SK-N-SH (cell line): ENCODE results near the gene MMP28. TPM values are rescaled to one million over a fixed set of nuclear protein-coding genes. Genes with fewer than 3 reads are reported as not detected.
A peak's percentile ranks its signal among the peaks of the same experiment; 100 is the strongest.

Experiments used
- CTCF ChIA-PET: fragments of 300-600, 350-600 bp; formaldehyde crosslinking; extraction: SDS; loops from one replicate; lab custom pipeline; 2021; lab: Yijun Ruan, JAX
- POLR2A ChIA-PET: fragments of 350-600 bp; sonication (Branson Sonifier 250); formaldehyde crosslinking; extraction: SDS; loops from one replicate; lab custom pipeline; 2020; ENCODE audit warnings: antibody characterized with exemption, inconsistent platforms; lab: Yijun Ruan, JAX
- DNase-seq: peaks from one replicate; pipeline ENCODE4 v3.0.0; 2012
- H2AFZ ChIP-seq: fragments of 200-600 bp; sonication (generic); 2 replicates; pipeline ENCODE4 v1.8.1; 2016; ENCODE audit warnings: antibody characterized with exemption, mild to moderate bottlenecking, low read depth
- H3F3A ChIP-seq: fragments of 200-600 bp; sonication (generic); replicated peaks from 2 replicates; pipeline ENCODE3; 2016; ENCODE audit warnings: antibody characterized with exemption, mild to moderate bottlenecking; ENCODE audit not compliant: insufficient read depth
- H3K27ac ChIP-seq, 2 experiments: fragments of 200-500 bp in 1 of 2; fragments of 200-600 bp in 1 of 2; sonication (Bioruptor generic) in 1 of 2; sonication (generic), shearing (Covaris generic) in 1 of 2; 2 replicates each; pipeline versions ENCODE4 v1.5.1 to v1.6.1; 2014 to 2016; ENCODE audit warnings: low read depth in 2 of 2, inconsistent platforms in 1 of 2, low read length in 1 of 2, mild to moderate bottlenecking in 1 of 2, mixed read lengths in 1 of 2
- H3K27me3 ChIP-seq: fragments of 200-600 bp; sonication (generic), shearing (Covaris generic); 2 replicates; pipeline ENCODE4 v1.6.1; 2016; ENCODE audit warnings: mixed run types; ENCODE audit not compliant: insufficient read depth
- H3K36me3 ChIP-seq, 2 experiments: fragments of 200-500 bp in 1 of 2; fragments of 200-600 bp in 1 of 2; sonication (Bioruptor generic) in 1 of 2; sonication (generic) in 1 of 2; replicated peaks in 1 of 2; 2 replicates each; pipeline versions ENCODE3 to v1.5.1; 2014 to 2016; ENCODE audit warnings: low read length in 1 of 2, mild to moderate bottlenecking in 1 of 2; ENCODE audit not compliant: insufficient read depth in 2 of 2, control insufficient read depth in 1 of 2
- H3K4me1 ChIP-seq, 2 experiments: fragments of 200-500 bp in 1 of 2; fragments of 200-600 bp in 1 of 2; sonication (Bioruptor generic) in 1 of 2; sonication (generic), shearing (Covaris generic) in 1 of 2; 2 replicates each; pipeline versions ENCODE4 v1.5.1 to v1.6.1; 2014 to 2016; ENCODE audit warnings: low read depth in 1 of 2, low read length in 1 of 2, mixed run types in 1 of 2; ENCODE audit not compliant: insufficient read depth in 2 of 2, control insufficient read depth in 1 of 2
- H3K4me2 ChIP-seq: fragments of 200-600 bp; sonication (generic), shearing (Covaris generic); 2 replicates; pipeline ENCODE4 v1.6.1; 2017; ENCODE audit warnings: mixed run types
- H3K4me3 ChIP-seq, 2 experiments: fragments of 200-500 bp in 1 of 2; fragments of 200-600 bp in 1 of 2; sonication (Bioruptor generic) in 1 of 2; sonication (generic), shearing (Covaris generic) in 1 of 2; 2 replicates each; pipeline versions ENCODE4 v1.5.1 to v1.8.1; 2014 to 2016; ENCODE audit warnings: low read depth in 2 of 2, inconsistent platforms in 1 of 2, low read length in 1 of 2, mild to moderate bottlenecking in 1 of 2, mixed read lengths in 1 of 2, moderate library complexity in 1 of 2
- H3K79me2 ChIP-seq: fragments of 200-600 bp; sonication (generic); 2 replicates; pipeline ENCODE4 v1.8.1; 2017; ENCODE audit warnings: mild to moderate bottlenecking; ENCODE audit not compliant: insufficient read depth
- H3K9ac ChIP-seq: fragments of 200-600 bp; sonication (generic); 2 replicates; pipeline ENCODE4 v1.6.1; 2017; ENCODE audit warnings: mixed run types
- H3K9me2 ChIP-seq: fragments of 200-600 bp; sonication (generic); 2 replicates; pipeline ENCODE4 v1.6.1; 2017; ENCODE audit warnings: mixed run types
- H3K9me3 ChIP-seq: fragments of 200-600 bp; sonication (generic); 2 replicates; pipeline ENCODE4 v1.6.1; 2017; ENCODE audit warnings: mixed run types, mild to moderate bottlenecking, moderate library complexity
- H4K20me1 ChIP-seq: fragments of 200-600 bp; sonication (generic); 2 replicates; pipeline ENCODE4 v1.6.1; 2017; ENCODE audit warnings: mild to moderate bottlenecking, mixed run types; ENCODE audit not compliant: insufficient read depth
- CHD2 ChIP-seq: fragments of 150-350 bp; IDR thresholded peaks from 2 replicates; pipeline ENCODE4 v1.6.1; 2018; ENCODE audit warnings: low read length; ENCODE audit not compliant: partially characterized antibody
- ELF1 ChIP-seq: IDR thresholded peaks from 2 replicates; pipeline ENCODE4 v1.4.0; 2012
- FOSL2 ChIP-seq: IDR thresholded peaks from 2 replicates; pipeline ENCODE4 v1.4.0; 2012; ENCODE audit warnings: low read depth, mild to moderate bottlenecking, moderate library complexity, borderline replicate concordance
- FOXM1 ChIP-seq: IDR thresholded peaks from 2 replicates; pipeline ENCODE4 v1.4.0; 2012; ENCODE audit warnings: low read depth, mild to moderate bottlenecking
- IRF3 ChIP-seq: fragments of 150-350 bp; IDR thresholded peaks from 2 replicates; pipeline ENCODE4 v1.6.1; 2016; ENCODE audit warnings: mild to moderate bottlenecking, low read depth, low read length
- JUND ChIP-seq: IDR thresholded peaks from 2 replicates; pipeline ENCODE4 v1.4.0; 2012
- MAX ChIP-seq: IDR thresholded peaks from 2 replicates; pipeline ENCODE4 v1.4.0; 2012; ENCODE audit warnings: low read depth
- MEF2A ChIP-seq: IDR thresholded peaks from 2 replicates; pipeline ENCODE4 v1.4.0; 2012; ENCODE audit warnings: low read depth, borderline replicate concordance
- NFIC ChIP-seq: IDR thresholded peaks from 2 replicates; pipeline ENCODE4 v1.4.0; 2012; ENCODE audit warnings: borderline replicate concordance
- NRF1 ChIP-seq: IDR thresholded peaks from 2 replicates; pipeline ENCODE4 v1.6.1; 2012; ENCODE audit warnings: low read depth, mild to moderate bottlenecking, low read length
- PBX3 ChIP-seq: IDR thresholded peaks from 2 replicates; pipeline ENCODE4; 2012
- RCOR1 ChIP-seq: fragments of 150-350 bp; IDR thresholded peaks from 2 replicates; pipeline ENCODE4 v1.6.1; 2017; ENCODE audit warnings: antibody characterized with exemption, low read length
- TAF1 ChIP-seq: IDR thresholded peaks from 2 replicates; pipeline ENCODE4 v1.6.1; 2012; ENCODE audit warnings: low read depth, mild to moderate bottlenecking, low read length, moderate library complexity, borderline replicate concordance
- TEAD4 ChIP-seq: IDR thresholded peaks from 2 replicates; pipeline ENCODE4 v1.4.0; 2012; ENCODE audit warnings: mild to moderate bottlenecking, borderline replicate concordance; ENCODE audit not compliant: insufficient read depth
- WGBS: methylation state at CpG from one replicate; pipeline ENCODE4 v1.1.6; 2017; ENCODE audit warnings: low lambda C conversion rate; 5-methylcytosine and 5-hydroxymethylcytosine counted together
- polyA plus RNA-seq, 3 experiments: library from polyadenylated mRNA; depleted of rRNA; stranded (reverse); fragments of >200 nt; gene quantifications; 2 replicates each; pipeline ENCODE4 v1.2.3, GENCODE V29; 2012

The MMP28 gene
- polyA plus RNA-seq, 1 of the 3 experiments (the other 2 are of a cell fraction): 0.33 TPM

- DNase-seq: no peak
- Histone ChIP-seq H4K20me1 (no peaks in the 10 kb centered on the region), H2AFZ (no peak overlapping the region), H3K9ac (no peak overlapping the region), H3K27ac (no peak overlapping the region), H3K9me3 (no peaks in the 10 kb centered on the region), H3K4me2 (no peak overlapping the region), H3K27me3 (peaks cover 11% of the 10 kb centered on the region; the same call in 1 of the 2 replicates), H3K9me2 (no peaks in the 10 kb centered on the region), H3F3A (no peaks in the 10 kb centered on the region), H3K36me3 (no peaks in the 10 kb centered on the region), H3K79me2 (no peaks in the 10 kb centered on the region), H3K4me1 (peaks cover 0 to 26% of the 10 kb centered on the region in 2 experiments; a peak in 1 of 4 replicates), H3K4me3 (no peak overlapping the region)
- 89% methylated on average over 16 of the region's 16 CpGs for WGBS
- ChIA-PET CTCF (interaction anchor here (0.9 to 31.2 kb wide), 3 partner anchors 8 to 29 kb away, joined by 3 to 809 read pairs (median 203); partner anchors contain the start of gene TAF15), POLR2A (no interaction called here)
- TF ChIP-seq TAF1 (no peak), CHD2 (no peak), NFIC (no peak), NRF1 (no peak), FOXM1 (no peak), IRF3 (no peak), RCOR1 (no peak), MEF2A (no peak), PBX3 (no peak), MAX (no peak), JUND (no peak), FOSL2 (no peak)
Measured at GRCh38 chr17:35778641-35779196, 16.7 kb downstream of the MMP28 start.

GRCh38 chr17:35775583-35775982 is 19.9 kb downstream of the MMP28 start:
- CTCF ChIA-PET: interaction anchor here (2.3 to 31.2 kb wide), 3 partner anchors 10 to 32 kb away, joined by 11 to 809 read pairs (median 203); partner anchors contain the start of gene TAF15

More at GRCh38 chr17:35775583-35775982, 19.9 kb downstream of the MMP28 start:
- 80% methylated on average over 6 of the region's 6 CpGs for WGBS
- TF ChIP-seq ELF1 (no peak), TEAD4 (no peak), FOXM1 (no peak)
- Histone ChIP-seq H3K9ac (no peak overlapping the region), H3F3A (no peaks in the 10 kb centered on the region), H3K9me3 (no peaks in the 10 kb centered on the region), H3K9me2 (no peaks in the 10 kb centered on the region), H3K4me2 (no peak overlapping the region), H3K27ac (peak overlapping the region in 1 of 2 experiments; percentile 80; a peak in 2 of 4 replicates), H3K79me2 (no peaks in the 10 kb centered on the region), H3K27me3 (peaks cover 1% of the 10 kb centered on the region; the same call in 1 of the 2 replicates), H3K36me3 (no peaks in the 10 kb centered on the region), H2AFZ (no peak overlapping the region), H4K20me1 (no peaks in the 10 kb centered on the region), H3K4me3 (no peak overlapping the region), H3K4me1 (peaks cover 0 to 26% of the 10 kb centered on the region in 2 experiments; a peak in 1 of 4 replicates)
- DNase-seq: no peak
- POLR2A ChIA-PET: interaction anchor here (0.6 to 1.7 kb wide), 3 partner anchors 11 to 33 kb away, joined by 4 to 7 read pairs (median 7); partner anchors contain the start of gene TAF15
